GM21515 (cell line): Measurements from ENCODE around the gene NBL1.

Experiments used
- ATAC-seq: cut with Tn5 transposase; IDR thresholded peaks from one replicate; pipeline ENCODE4 v1.9.1; 2021; ENCODE audit not compliant: unreplicated experiment

The NBL1 gene

DNA sequence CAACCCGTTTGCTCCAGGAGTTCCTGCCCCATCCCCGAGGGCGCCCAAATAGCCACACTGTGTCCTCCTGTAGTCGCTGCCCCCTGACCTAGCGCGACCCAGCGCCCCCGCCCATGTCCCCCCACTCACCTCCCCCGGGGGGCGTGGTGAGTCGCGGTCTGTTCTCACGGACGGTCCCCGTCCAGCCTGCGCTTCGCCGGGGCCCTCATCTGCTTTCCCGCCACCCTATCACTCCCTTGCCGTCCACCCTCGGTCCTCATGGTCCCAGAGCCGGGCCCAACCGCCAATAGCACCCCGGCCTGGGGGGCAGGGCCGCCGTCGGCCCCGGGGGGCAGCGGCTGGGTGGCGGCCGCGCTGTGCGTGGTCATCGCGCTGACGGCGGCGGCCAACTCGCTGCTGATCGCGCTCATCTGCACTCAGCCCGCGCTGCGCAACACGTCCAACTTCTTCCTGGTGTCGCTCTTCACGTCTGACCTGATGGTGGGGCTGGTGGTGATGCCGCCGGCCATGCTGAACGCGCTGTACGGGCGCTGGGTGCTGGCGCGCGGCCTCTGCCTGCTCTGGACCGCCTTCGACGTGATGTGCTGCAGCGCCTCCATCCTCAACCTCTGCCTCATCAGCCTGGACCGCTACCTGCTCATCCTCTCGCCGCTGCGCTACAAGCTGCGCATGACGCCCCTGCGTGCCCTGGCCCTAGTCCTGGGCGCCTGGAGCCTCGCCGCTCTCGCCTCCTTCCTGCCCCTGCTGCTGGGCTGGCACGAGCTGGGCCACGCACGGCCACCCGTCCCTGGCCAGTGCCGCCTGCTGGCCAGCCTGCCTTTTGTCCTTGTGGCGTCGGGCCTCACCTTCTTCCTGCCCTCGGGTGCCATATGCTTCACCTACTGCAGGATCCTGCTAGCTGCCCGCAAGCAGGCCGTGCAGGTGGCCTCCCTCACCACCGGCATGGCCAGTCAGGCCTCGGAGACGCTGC, 21.7 kb downstream of the NBL1 start:
- ATAC-seq, result no peak

DNA sequence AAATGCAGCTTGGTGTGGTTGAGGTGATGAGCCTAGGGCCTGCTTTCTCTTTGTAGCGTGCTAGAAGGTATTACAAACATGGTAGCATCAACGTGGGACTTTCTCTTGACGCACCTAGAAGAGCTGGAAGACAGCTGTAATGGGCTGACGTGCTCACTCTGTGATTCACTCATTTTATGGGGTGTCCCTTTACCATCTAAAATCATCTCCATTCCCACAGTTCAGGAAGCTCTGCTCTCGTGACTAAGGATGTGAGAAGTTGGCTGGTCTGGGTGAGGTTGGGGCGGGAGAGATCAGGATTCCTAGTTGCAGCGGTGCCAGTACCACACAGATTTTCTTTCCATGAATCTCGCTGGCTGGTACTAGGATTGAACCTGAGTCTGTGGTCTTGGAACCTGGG, 24.8 kb downstream of the NBL1 start:
- no peak for ATAC-seq

DNA sequence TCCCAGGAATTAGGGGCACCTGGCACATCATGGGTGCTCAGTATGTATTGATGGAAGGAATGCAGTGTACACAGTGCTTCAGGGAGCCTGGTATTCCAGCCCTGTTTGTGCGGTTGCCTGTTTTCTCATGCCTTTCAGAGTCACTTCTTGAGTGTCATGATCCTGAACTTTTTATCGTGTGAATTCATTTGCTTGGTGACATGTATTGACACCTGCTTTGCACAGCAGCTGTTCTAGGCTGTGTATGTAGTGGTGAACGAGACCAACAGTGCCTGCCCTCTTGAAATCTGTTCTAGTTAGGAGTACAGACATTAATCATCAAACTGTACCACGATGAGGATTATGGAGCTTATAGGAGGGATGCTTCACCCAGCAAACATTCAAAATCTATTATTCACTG, 26.7 kb downstream of the NBL1 start:
- ATAC-seq, result no peak

DNA sequence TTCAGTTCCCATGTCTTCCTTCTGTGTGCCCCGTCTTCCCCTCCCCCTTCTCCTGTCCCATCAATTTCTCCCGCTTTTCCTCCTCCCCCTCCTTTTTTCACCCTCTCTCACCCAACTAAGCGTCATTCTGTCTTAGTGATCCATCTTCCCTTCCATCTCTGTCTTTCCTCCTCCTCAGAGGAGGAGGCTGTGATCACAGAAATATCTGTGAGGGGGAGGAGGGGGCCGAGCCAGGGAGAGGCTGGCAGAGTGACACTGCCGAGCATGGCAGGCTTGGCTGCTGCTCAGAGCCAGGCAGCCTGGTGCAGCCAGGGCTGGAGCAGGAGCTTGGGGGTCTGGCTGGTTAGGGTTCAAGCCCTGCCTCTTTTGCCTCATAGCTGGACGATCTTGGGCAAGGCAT, 28.1 kb downstream of the NBL1 start:
- ATAC-seq, result no peak

DNA sequence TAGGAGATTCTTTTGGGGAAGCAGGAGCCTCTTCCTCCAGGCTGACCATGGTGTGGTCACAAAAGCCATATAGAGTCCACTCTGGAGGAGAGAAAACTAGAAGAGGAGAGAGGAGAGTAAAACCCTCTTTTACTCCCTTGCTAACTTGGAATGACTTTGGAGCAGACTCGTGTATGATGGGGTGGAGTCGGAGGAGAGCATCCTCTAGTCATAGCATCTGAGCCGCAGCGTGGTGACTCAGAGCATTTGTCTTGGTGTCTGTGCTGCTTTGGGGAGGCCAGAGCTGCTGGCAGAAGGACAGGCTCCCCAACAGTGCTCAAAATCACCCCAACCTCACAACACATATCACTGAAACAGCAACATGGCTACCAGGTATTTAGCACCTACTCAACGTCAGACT, 31.7 kb downstream of the NBL1 start:
- no peak for ATAC-seq

DNA sequence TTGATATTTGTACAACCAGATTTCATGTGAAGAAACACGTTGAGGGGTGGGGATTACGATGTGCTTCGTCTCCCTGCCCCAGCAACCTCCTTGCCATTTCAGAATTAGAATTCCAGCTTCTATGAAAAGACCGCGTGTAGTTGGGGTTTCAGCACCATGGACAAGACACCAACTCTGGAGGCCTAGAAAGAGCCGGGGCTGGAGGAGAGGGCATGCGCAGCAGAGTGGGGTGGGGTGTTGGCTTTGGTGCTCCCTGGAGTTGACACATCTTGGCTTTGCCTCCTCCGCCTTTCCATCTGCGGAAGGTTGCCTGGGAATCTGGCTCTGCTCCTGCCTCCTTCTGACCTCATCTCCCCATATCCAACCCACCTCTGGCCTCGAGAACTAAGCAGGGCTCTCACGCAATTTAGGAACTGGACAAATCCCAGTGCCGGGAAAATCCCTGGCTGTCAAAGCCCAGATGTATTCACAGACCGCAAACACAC, 32.4 kb downstream of the NBL1 start:
- ATAC-seq, result no peak

- ATAC-seq, result no peak
Observed at GRCh38 chr1:19678493-19678892, 34.4 kb downstream of the NBL1 start.

DNA sequence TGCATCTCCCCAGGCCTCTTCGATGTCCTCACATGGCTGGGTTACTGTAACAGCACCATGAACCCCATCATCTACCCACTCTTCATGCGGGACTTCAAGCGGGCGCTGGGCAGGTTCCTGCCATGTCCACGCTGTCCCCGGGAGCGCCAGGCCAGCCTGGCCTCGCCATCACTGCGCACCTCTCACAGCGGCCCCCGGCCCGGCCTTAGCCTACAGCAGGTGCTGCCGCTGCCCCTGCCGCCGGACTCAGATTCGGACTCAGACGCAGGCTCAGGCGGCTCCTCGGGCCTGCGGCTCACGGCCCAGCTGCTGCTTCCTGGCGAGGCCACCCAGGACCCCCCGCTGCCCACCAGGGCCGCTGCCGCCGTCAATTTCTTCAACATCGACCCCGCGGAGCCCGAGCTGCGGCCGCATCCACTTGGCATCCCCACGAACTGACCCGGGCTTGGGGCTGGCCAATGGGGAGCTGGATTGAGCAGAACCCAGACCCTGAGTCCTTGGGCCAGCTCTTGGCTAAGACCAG, 34.9 kb downstream of the NBL1 start:
- no peak for ATAC-seq

- ATAC-seq, result no peak
Observed at GRCh38 chr1:19679691-19680090, 35.6 kb downstream of the NBL1 start.

DNA sequence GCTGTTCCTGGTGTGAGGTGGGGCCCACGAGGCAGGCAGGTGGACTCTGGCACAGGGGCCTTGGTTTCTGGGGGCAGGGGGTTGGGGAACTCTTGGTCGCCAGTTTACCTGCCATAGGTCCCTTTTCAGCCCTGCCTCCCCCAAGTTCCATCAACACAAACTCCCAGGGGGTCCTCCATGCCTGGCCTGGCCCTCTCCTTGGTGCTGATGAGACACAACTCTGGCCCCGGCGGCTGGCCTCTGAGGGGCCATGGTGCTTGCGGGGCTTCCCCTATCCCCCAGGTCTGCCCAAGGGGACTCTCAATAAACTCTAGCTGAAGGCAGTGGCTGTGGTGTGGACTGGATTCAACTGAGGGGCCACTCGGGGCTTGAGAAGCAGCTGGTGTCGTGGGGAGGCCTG, 36.5 kb downstream of the NBL1 start:
- ATAC-seq, result no peak

GRCh38 chr1:19682257-19682656, 38.1 kb downstream of the NBL1 start:
- no peak for ATAC-seq

DNA sequence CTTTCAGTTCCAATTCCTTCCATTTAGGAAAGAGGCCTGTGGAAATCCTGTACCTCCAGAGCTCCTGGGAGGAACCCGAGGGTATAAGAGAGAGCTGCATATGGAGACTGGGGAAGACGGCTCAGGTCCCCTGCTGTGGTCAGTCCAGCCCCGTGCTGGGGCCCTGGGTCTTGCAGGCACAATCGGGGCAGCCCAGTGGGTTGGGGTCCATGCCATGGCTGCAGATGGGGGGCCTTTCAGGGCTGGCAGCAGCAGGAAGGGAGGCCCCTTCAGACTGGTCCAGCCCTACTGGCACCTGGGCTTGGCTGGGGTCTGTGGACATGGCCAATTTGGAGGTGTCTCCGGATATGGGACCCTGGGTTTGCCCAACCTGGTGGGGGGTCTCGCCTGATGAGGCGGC, 38.8 kb downstream of the NBL1 start:
- ATAC-seq, result no peak

DNA sequence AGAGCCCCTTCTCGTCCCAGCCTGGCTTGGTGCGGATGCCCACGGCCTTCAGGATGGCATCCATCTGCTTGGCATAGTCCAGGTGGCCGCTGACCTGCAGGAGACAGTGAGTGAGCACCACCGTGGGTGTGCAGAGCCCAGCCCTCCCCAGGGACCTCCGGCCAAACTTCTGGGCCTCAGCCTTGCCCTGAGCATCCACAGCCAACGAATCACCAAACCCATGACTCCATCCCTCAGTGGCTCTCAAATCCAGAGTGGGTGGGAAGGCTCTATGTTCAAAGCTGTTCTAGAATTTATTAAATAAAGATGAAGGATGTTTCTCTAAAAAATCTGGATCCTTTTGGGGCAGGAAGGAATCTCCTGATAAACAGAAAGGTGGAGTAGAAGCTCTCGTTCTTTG, 39.2 kb downstream of the NBL1 start:
- no peak for ATAC-seq

DNA sequence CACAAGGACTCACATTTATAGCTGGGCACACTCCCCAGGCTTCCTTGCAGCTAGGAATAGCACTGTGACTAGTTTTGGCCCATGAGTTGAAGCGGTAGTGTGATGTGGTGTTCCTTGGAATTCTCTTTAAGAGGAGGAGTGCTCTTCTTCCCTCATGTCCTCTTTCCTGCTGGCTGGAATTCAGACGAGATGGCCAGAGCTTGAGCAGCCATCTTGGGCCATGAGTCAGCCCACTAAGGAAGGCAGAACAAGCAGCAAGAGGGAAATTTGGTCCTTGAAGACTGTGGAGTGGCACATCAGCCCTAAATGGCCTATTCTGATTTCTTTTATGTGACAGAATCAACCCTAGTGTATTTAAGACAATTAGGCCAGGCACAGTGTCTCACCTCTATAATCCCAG, 40.6 kb downstream of the NBL1 start:
- no peak for ATAC-seq

- no peak for ATAC-seq
Observed at GRCh38 chr1:19685994-19686393, 41.9 kb downstream of the NBL1 start.

DNA sequence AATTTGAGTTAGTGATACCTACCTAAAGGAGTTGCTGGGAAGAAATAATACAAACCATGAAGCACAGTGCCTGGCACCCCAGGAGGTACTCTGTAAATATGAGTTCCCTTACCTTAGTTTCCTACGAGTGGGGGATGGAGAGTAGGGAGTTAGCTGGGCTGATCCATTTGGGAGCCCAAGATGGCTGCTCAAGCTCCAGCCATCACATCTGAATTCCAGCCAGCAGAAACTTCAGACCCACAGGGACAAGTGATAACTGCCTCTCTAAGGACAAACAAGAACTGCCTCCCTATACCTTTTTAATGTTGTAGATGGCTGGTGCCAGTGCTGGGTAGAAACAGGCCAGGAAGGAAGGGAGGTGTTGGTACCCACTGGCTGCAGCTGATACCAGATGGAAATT, 43.3 kb downstream of the NBL1 start:
- ATAC-seq, result no peak

GRCh38 chr1:19688041-19688842, 44.1 kb downstream of the NBL1 start:
- no peak for ATAC-seq

DNA sequence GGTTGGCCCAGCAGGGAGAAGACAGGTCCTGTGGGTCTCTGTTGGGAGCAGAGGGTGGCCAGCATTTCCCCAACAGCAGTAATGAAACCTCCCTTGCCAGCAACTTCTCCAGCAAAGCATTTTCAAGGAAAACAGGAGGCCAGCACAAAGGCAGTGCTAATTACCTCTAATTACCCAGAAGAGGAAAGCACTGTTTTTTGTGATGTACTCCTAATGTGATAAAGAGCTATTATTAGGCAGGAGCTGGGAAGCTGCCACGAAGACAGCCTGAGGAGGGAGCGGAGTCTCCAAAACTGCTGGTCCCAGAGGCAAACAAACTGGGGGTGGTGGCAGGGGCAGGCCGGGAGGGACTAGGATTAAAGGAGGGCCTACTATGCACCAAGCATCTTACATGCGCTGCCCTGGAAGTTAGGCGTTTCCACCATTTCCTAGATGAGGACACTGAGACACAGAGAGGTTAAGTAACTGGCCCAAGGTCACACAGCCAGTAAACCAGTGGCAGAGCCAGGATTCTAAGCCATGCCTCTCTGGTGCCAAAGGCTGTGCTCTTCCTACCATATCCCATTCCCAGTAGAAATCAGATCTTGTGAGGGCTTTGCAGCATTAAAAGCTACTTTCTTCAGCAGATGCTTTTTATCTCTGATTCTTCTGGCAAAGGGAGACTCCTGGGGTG, 45.1 kb downstream of the NBL1 start:
- ATAC-seq, result no peak

- ATAC-seq, result no peak
Observed at GRCh38 chr1:19689856-19690255, 45.7 kb downstream of the NBL1 start.

- ATAC-seq, result no peak
Observed at GRCh38 chr1:19690342-19690741, 46.2 kb downstream of the NBL1 start.

GRCh38 chr1:19694298-19694697, 50.2 kb downstream of the NBL1 start:
- ATAC-seq, result no peak
